ENCODE measurements around the gene WDR43.

The WDR43 gene

DNA sequence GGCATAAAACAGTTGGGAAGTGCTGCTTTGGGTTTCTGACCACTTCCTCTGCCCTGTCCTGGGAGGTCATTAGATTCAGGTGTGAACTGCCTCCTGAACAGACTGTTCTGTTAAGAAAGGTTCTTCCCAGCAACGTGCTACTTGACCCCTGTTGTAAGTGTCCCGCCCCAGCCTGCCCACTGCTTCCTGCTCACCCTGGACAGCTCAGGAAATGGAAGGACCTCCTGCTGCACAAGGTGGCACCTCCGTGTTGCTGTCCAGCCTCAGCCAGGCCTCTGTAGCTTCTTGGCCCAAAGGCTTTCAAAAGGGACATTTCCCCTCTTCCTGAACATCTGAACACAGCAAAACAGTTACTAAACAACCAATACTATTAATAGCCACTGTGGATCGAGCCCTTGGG, 92.0 kb downstream of the WDR43 start:
- Histone ChIP-seq H3K27me3 (replicated peaks; ENCODE audit: control insufficient read depth, insufficient read depth, low read length, poor library complexity, severe bottlenecking) (no peaks in the 10 kb centered on the region), H3K27ac (ENCODE audit: insufficient read depth, low read length, poor library complexity, severe bottlenecking) (no peak overlapping the region), H3K4me1 (ENCODE audit: control insufficient read depth, insufficient read depth, low read length, poor library complexity, severe bottlenecking) (no peaks in the 10 kb centered on the region), H3K36me3 (ENCODE audit: control insufficient read depth, insufficient read depth, low read length) (no peaks in the 10 kb centered on the region), H3K4me3 (ENCODE audit: insufficient read depth, low read depth, low read length, poor library complexity, severe bottlenecking) (no peak overlapping the region), H3K9me3 (ENCODE audit: control insufficient read depth, low read length) (no peaks in the 10 kb centered on the region)
- no peak for DNase-seq

DNA sequence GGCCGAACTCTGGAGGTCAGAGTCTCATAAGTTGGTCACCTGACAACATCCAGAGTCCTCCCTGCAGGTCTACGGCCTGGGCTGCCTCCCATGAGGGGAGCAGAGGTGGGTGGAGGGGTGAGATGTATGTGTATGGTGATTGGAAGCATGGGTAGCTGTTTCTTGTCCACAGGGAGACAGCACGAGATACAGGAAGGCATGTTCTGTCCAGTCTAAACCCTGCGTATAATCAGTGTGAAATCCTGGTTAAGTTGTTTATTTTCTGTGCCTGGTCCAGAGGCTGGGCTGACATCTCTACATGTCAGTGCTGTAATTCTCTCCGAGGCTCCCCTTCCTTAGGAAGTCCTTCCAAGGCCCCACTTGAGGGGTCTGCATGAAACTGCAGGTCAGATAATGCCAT, 95.5 kb downstream of the WDR43 start:
- H3K4me3 ChIP-seq (ENCODE audit: insufficient read depth, low read depth, low read length, poor library complexity, severe bottlenecking) = no peak overlapping the region
- no peaks in the 10 kb centered on the region for H3K27me3 ChIP-seq (replicated peaks; ENCODE audit: control insufficient read depth, insufficient read depth, low read length, poor library complexity, severe bottlenecking)
- no peaks in the 10 kb centered on the region for H3K9me3 ChIP-seq (ENCODE audit: control insufficient read depth, low read length)
- no peak for DNase-seq
- H3K27ac ChIP-seq (ENCODE audit: insufficient read depth, low read length, poor library complexity, severe bottlenecking) = no peak overlapping the region
- no peaks in the 10 kb centered on the region for H3K4me1 ChIP-seq (ENCODE audit: control insufficient read depth, insufficient read depth, low read length, poor library complexity, severe bottlenecking)
- no peaks in the 10 kb centered on the region for H3K36me3 ChIP-seq (ENCODE audit: control insufficient read depth, insufficient read depth, low read length)

DNA sequence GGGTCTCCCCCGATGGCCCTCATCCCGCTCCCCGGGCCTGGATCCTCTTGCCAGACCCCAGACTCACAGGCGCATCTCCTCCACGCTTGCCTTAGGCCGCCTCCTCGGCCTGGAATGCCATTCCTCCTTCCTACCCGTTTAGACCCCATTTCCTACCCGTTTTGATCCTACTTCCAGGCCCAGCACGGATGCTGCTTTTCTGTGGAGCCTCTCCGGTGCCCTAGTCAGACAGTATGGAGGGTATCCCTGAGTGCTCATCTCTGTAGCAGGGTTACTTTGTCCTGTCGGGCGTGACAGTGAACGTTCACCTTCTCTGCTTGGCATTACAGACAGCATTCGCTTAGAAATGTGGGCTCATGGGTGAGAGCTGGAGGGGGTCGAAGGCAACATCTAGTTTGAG, 96.0 kb downstream of the WDR43 start:
- no peak for DNase-seq
- no peaks in the 10 kb centered on the region for H3K36me3 ChIP-seq (ENCODE audit: control insufficient read depth, insufficient read depth, low read length)
- H3K27ac ChIP-seq (ENCODE audit: insufficient read depth, low read length, poor library complexity, severe bottlenecking) = no peak overlapping the region
- H3K27me3 ChIP-seq (replicated peaks; ENCODE audit: control insufficient read depth, insufficient read depth, low read length, poor library complexity, severe bottlenecking) = no peaks in the 10 kb centered on the region
- H3K4me1 ChIP-seq (ENCODE audit: control insufficient read depth, insufficient read depth, low read length, poor library complexity, severe bottlenecking) = no peaks in the 10 kb centered on the region
- no peak overlapping the region for H3K4me3 ChIP-seq (ENCODE audit: insufficient read depth, low read depth, low read length, poor library complexity, severe bottlenecking)
- no peaks in the 10 kb centered on the region for H3K9me3 ChIP-seq (ENCODE audit: control insufficient read depth, low read length)

DNA sequence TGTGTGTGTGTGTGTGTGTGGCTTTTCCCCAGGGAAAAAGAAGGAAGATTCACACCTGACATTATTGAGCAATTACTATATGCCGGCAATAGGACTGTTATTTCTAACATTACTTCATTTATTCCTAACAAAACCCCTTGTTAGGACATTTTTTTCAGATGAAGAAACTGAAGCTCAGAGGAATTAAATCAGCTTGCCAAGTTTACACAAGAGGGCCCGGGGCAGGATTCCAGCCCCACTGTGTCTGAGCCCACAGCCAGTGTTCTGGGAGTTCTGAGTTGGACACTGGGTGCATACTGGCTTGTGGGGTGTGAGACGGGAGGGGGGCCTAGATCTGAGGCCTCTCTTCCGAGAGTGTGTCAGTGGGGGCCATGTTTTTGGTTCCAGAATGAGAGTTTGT, 96.6 kb downstream of the WDR43 start:
- no peak for DNase-seq

DNA sequence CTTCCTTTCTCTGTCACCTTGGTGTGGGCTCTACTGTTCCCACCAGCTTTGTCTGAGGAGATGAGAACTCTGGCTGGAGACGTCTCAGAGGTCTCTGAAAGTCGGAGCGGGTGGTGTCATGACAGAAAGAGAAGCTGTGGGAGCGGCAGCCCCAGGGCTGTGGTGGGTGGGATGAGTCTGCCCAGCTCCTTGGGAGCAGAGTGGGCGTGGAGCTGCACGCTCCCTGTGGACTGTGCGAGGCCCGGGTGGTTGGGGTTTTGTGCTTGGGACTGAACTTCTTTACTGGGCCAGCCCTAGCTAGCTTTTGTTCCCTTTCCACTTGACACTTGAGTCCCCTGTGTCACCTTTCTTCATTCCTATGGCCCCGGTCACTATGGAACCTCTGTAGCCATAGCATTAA, 97.0 kb downstream of the WDR43 start:
- no peak for DNase-seq
- no peaks in the 10 kb centered on the region for H3K9me3 ChIP-seq (ENCODE audit: control insufficient read depth, low read length)
- no peaks in the 10 kb centered on the region for H3K36me3 ChIP-seq (ENCODE audit: control insufficient read depth, insufficient read depth, low read length)
- no peak overlapping the region for H3K4me3 ChIP-seq (ENCODE audit: insufficient read depth, low read depth, low read length, poor library complexity, severe bottlenecking)
- H3K27ac ChIP-seq (ENCODE audit: insufficient read depth, low read length, poor library complexity, severe bottlenecking) = no peak overlapping the region
- H3K4me1 ChIP-seq (ENCODE audit: control insufficient read depth, insufficient read depth, low read length, poor library complexity, severe bottlenecking) = no peaks in the 10 kb centered on the region
- H3K27me3 ChIP-seq (replicated peaks; ENCODE audit: control insufficient read depth, insufficient read depth, low read length, poor library complexity, severe bottlenecking) = no peaks in the 10 kb centered on the region

More for the DNA sequence above, 96.6 kb downstream of the WDR43 start:
- Histone ChIP-seq H3K27me3 (replicated peaks; ENCODE audit: control insufficient read depth, insufficient read depth, low read length, poor library complexity, severe bottlenecking) (no peaks in the 10 kb centered on the region), H3K36me3 (ENCODE audit: control insufficient read depth, insufficient read depth, low read length) (no peaks in the 10 kb centered on the region), H3K27ac (ENCODE audit: insufficient read depth, low read length, poor library complexity, severe bottlenecking) (no peak overlapping the region), H3K4me1 (ENCODE audit: control insufficient read depth, insufficient read depth, low read length, poor library complexity, severe bottlenecking) (no peaks in the 10 kb centered on the region), H3K9me3 (ENCODE audit: control insufficient read depth, low read length) (no peaks in the 10 kb centered on the region), H3K4me3 (ENCODE audit: insufficient read depth, low read depth, low read length, poor library complexity, severe bottlenecking) (no peak overlapping the region)

DNA sequence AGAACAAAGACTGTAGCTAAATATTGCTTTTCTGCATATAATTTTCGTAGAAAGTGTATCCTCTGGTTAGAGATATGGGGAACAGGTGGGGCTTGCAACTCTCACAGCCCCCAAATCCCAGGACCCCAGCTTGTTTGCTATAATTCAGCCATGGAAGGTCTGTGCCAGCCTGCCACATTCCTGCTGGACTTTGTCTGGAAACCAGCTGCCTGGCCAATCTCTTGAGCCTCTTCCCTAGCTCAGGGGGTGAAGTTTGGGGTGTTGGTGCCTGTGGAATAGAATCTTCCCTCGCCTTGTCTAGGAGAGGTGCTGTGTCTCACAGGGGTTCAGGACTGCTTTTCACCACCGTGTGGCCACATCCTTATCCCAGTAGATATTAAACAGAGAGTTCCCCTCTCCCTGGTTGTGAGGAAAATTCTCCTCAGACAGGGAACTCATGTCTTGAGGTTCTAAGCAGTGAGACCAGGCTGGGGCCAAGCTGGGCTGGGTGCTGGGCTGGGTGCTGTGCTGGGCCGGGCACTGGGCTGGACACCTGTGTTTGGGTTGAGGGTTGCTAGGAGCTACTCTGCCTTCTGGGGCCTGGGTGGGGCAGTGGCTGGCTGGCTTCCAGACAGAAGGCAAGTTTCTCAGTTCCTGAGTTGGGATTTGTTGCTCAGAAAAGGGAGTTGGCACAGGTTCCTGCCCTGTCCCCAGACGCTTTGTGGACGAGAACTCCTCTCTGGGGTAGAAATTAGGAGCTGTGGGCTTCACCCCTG, 98.9 kb downstream of the WDR43 start:
- Histone ChIP-seq H3K27ac (ENCODE audit: insufficient read depth, low read length, poor library complexity, severe bottlenecking) (no peak overlapping the region), H3K9me3 (ENCODE audit: control insufficient read depth, low read length) (no peaks in the 10 kb centered on the region), H3K4me1 (ENCODE audit: control insufficient read depth, insufficient read depth, low read length, poor library complexity, severe bottlenecking) (no peaks in the 10 kb centered on the region), H3K4me3 (ENCODE audit: insufficient read depth, low read depth, low read length, poor library complexity, severe bottlenecking) (no peak overlapping the region), H3K36me3 (ENCODE audit: control insufficient read depth, insufficient read depth, low read length) (no peaks in the 10 kb centered on the region), H3K27me3 (replicated peaks; ENCODE audit: control insufficient read depth, insufficient read depth, low read length, poor library complexity, severe bottlenecking) (no peaks in the 10 kb centered on the region)
- no peak for DNase-seq

DNA sequence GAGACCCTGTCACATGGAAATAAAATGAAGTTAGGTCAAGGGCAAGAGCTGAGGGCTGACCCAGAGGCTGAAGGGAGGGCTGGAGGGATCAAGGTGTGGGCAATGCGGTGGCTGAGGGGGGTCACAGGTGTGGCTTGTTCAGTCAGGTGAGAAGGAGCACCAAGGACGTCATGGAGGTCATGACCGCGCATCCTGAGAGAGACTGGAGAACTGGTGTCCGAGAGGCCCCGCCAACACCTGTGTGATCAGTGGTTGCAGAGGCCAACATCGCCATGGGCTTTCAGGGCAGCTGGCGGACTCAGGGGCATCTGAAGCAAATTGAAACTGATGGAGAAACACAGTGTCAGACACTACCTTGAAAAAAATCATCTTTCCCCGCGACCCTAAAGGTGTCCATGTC, 99.6 kb downstream of the WDR43 start:
- H3K27me3 ChIP-seq (replicated peaks; ENCODE audit: control insufficient read depth, insufficient read depth, low read length, poor library complexity, severe bottlenecking) = no peaks in the 10 kb centered on the region

DNA sequence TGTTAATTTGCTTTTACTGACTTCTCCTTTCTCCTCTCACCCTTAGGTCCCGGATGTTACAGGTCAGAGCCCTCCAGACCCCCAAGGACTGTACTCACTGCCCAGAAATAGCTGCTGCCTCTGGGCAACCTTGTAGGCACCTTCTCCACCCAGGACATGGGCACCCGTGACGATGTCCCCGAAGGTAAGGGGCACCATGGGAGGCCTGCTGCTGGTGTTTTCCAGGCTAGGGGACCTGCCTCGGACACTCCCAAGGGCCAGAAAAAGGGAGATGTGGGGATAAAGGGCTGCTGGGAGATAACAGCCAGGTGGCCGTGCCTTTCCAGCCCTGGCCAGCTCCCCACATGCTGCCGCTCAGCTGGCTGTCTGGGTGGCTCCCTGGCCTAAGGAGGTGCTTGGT, 100.2 kb downstream of the WDR43 start:
- no peak for DNase-seq

More for the DNA sequence above, 99.6 kb downstream of the WDR43 start:
- Histone ChIP-seq H3K4me3 (ENCODE audit: insufficient read depth, low read depth, low read length, poor library complexity, severe bottlenecking) (no peak overlapping the region), H3K4me1 (ENCODE audit: control insufficient read depth, insufficient read depth, low read length, poor library complexity, severe bottlenecking) (no peaks in the 10 kb centered on the region), H3K36me3 (ENCODE audit: control insufficient read depth, insufficient read depth, low read length) (no peaks in the 10 kb centered on the region), H3K27ac (ENCODE audit: insufficient read depth, low read length, poor library complexity, severe bottlenecking) (no peak overlapping the region), H3K9me3 (ENCODE audit: control insufficient read depth, low read length) (no peaks in the 10 kb centered on the region)
- no peak for DNase-seq

DNA sequence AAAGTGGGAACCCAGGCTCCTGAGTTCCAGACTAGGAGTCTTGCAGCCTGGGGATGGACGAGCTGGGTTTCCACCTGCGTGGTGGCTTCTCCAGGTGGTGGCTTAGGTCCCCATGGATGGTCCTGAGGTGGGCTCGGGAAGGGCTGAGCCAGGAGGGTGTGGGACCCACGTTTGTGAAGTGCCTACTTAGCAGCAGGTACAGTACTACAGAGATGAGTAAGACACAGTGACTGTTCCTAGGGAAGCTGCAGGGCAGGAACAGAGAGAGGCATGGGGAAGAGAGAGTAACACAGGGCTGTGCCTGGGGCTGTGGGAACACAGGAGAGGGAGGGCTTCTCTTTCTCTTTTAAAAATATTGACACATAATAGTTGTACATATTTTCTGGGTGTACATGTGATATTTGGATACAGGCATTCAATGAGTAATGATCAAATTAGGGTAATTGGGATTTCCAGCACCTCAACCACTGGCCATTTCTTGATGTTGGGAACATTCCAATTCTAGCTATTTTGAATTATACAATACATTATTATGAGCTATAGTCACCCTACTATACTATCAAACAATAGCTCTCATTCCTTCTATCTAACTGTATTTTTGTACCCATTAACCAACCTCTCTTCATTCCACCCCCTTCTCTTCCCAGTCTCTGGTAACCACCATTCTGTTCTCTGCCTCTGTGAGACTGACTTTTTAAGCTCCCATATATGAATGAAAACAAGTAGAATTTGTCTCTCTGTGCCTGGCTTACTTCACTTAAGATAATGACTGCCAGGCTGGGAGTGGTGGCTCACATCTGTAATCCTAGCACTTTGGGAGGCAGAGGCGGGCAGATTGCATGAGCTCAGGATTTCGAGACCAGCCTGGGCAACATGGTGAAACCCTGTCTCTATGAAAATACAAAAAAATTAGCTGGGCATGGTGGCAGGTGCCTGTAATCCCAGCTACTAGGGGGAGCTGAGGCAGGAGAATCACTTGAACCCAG, 101.6 kb downstream of the WDR43 start:
- Histone ChIP-seq H3K4me3 (ENCODE audit: insufficient read depth, low read depth, low read length, poor library complexity, severe bottlenecking) (no peak overlapping the region), H3K4me1 (ENCODE audit: control insufficient read depth, insufficient read depth, low read length, poor library complexity, severe bottlenecking) (peaks cover 17% of the 10 kb centered on the region), H3K36me3 (ENCODE audit: control insufficient read depth, insufficient read depth, low read length) (no peaks in the 10 kb centered on the region), H3K27ac (ENCODE audit: insufficient read depth, low read length, poor library complexity, severe bottlenecking) (no peak overlapping the region), H3K9me3 (ENCODE audit: control insufficient read depth, low read length) (no peaks in the 10 kb centered on the region), H3K27me3 (replicated peaks; ENCODE audit: control insufficient read depth, insufficient read depth, low read length, poor library complexity, severe bottlenecking) (no peaks in the 10 kb centered on the region)
- no peak for DNase-seq

More for the DNA sequence above, 100.2 kb downstream of the WDR43 start:
- no peaks in the 10 kb centered on the region for H3K9me3 ChIP-seq (ENCODE audit: control insufficient read depth, low read length)
- no peak overlapping the region for H3K4me3 ChIP-seq (ENCODE audit: insufficient read depth, low read depth, low read length, poor library complexity, severe bottlenecking)
- no peaks in the 10 kb centered on the region for H3K27me3 ChIP-seq (replicated peaks; ENCODE audit: control insufficient read depth, insufficient read depth, low read length, poor library complexity, severe bottlenecking)
- H3K36me3 ChIP-seq (ENCODE audit: control insufficient read depth, insufficient read depth, low read length) = no peaks in the 10 kb centered on the region
- peaks cover 3% of the 10 kb centered on the region for H3K4me1 ChIP-seq (ENCODE audit: control insufficient read depth, insufficient read depth, low read length, poor library complexity, severe bottlenecking)
- H3K27ac ChIP-seq (ENCODE audit: insufficient read depth, low read length, poor library complexity, severe bottlenecking) = no peak overlapping the region
